GM13977 (cell line): ENCODE measurements around the gene ZNF277.

Experiments
- DNase-seq: peaks from one replicate; pipeline ENCODE4 v3.0.0; 2012; ENCODE audit warnings: low spot score
- in situ Hi-C: fragments of 300-500 bp; cut with MboI; formaldehyde crosslinking; loops from one replicate; pipeline ENCODE4 v1.12.0; 2022; ENCODE audit warnings: low sequenced_read_pairs, low pct_unique_long_range_greater_than_20kb, mixed read lengths, inconsistent platforms; ENCODE audit not compliant: unreplicated experiment
- TF ChIP-seq, protein P1 (sequence below): IDR thresholded peaks from 2 replicates; pipeline ENCODE4 v1.5.1; 2012; ENCODE audit warnings: mild to moderate bottlenecking, control low read depth; ENCODE audit not compliant: insufficient read depth; ENCODE audit errors: extremely low read depth, missing control alignments

The ZNF277 gene

GRCh38 chr7:112338786-112339185, 132.3 kb downstream of the ZNF277 start:
- in situ Hi-C loops, result no loop called here
- TF ChIP-seq, protein P1, sequence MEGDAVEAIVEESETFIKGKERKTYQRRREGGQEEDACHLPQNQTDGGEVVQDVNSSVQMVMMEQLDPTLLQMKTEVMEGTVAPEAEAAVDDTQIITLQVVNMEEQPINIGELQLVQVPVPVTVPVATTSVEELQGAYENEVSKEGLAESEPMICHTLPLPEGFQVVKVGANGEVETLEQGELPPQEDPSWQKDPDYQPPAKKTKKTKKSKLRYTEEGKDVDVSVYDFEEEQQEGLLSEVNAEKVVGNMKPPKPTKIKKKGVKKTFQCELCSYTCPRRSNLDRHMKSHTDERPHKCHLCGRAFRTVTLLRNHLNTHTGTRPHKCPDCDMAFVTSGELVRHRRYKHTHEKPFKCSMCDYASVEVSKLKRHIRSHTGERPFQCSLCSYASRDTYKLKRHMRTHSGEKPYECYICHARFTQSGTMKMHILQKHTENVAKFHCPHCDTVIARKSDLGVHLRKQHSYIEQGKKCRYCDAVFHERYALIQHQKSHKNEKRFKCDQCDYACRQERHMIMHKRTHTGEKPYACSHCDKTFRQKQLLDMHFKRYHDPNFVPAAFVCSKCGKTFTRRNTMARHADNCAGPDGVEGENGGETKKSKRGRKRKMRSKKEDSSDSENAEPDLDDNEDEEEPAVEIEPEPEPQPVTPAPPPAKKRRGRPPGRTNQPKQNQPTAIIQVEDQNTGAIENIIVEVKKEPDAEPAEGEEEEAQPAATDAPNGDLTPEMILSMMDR, result no peak
- no peak for DNase-seq

DNA sequence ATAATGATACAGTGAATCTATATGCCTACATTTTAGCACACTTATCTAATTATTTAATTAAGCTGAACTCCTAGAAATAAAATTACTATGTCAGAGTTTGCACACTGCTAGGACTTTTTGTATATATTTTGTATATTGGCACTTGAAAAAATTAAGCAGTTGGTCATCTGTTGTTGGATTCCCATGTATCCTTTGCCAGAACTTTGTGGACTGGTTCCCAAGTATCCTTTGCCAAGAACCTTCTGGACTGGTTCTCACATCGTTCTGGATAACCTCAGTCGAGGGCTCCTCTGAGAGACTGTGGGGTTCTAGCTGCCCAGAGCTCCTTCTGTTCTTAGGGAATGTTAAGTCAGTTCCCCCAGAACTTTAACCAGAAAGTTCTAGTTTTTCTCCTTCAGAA, 135.0 kb downstream of the ZNF277 start:
- in situ Hi-C loops, result no loop called here
- TF ChIP-seq, protein P1, result no peak
- DNase-seq, result no peak

- TF ChIP-seq, protein P1, result no peak
- in situ Hi-C loops, result no loop called here
Measured at GRCh38 chr7:112346381-112347060, 140.0 kb downstream of the ZNF277 start.

DNA sequence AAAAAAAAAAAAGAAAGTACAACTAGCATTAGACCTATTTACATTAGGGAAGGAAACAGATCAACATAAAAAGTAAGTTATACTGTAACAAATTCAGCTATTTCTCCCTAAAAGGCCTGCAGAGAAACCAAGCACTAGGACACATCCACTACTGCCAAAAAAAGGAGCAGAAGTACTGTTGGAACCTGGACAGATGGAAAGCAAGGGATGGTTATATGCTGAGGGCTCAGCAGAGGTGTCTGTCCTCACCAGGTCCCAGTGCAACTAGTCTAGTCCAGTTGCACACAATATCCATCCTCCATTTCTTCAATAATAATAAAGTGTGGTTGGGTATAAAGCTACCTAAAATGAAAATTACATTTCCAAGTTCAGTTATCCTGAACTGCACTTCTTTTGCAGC, 140.6 kb downstream of the ZNF277 start:
- in situ Hi-C loops, result no loop called here
- TF ChIP-seq, protein P1, result no peak
- no peak for DNase-seq

More at GRCh38 chr7:112346381-112347060, 140.0 kb downstream of the ZNF277 start:
- no peak for DNase-seq

- in situ Hi-C loops, result no loop called here
- TF ChIP-seq, protein P1, result no peak
- DNase-seq, result no peak
Measured at GRCh38 chr7:112350585-112350984, 144.1 kb downstream of the ZNF277 start.

DNA sequence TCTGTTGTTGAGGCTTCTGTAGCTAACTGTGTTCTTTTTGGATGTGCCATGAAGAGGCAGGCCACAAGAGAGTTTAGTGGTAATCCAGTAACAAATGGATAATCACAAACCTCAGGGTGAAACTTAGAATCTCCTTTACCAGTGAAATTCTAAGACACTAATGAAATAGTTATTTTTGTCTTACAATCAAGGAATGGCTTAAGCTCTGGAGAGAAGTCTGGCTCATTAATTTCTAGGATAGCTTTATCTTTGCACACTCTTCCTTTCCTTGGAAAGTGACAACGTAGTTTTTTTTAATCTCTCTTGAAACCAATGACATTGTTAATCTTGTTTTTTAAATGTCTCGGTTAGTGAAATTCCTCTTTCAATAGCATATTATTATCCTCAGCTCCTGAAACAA, 150.1 kb downstream of the ZNF277 start:
- no peak for DNase-seq
- TF ChIP-seq, protein P1, result no peak
- in situ Hi-C loops, result no loop called here
